ENCODE results near the gene CLDN6.
A peak's percentile ranks its signal among the peaks of the same experiment; 100 is the strongest.

- TF ChIP-seq HNF4G (IDR thresholded peaks at IDR 0.05; ENCODE audit: borderline replicate concordance, low read depth, low read length) (peak; percentile 21; the same call in 1 of the 2 replicates), HNF4G (CRISPR knock-in tag; IDR thresholded peaks at IDR 0.05; ENCODE audit: borderline replicate concordance, low read depth) (peak; percentile 22; the same call in 1 of the 2 replicates), NFYB (CRISPR knock-in tag; IDR thresholded peaks at IDR 0.05) (peak; percentile 51; the same call in 1 of the 2 replicates), ZBTB34 (CRISPR knock-in tag; IDR thresholded peaks at IDR 0.05) (no peak), YY1 (IDR thresholded peaks at IDR 0.05; ENCODE audit: insufficient read depth, insufficient replicate concordance, low read depth, low read length) (peak; percentile 59), SAP130 (CRISPR knock-in tag; IDR thresholded peaks at IDR 0.05; ENCODE audit: low read depth) (peak; percentile 68), ZNF891 (CRISPR knock-in tag; IDR thresholded peaks at IDR 0.05) (no peak; the same call in 1 of the 2 replicates)
- TF ChIP-seq, protein P1, sequence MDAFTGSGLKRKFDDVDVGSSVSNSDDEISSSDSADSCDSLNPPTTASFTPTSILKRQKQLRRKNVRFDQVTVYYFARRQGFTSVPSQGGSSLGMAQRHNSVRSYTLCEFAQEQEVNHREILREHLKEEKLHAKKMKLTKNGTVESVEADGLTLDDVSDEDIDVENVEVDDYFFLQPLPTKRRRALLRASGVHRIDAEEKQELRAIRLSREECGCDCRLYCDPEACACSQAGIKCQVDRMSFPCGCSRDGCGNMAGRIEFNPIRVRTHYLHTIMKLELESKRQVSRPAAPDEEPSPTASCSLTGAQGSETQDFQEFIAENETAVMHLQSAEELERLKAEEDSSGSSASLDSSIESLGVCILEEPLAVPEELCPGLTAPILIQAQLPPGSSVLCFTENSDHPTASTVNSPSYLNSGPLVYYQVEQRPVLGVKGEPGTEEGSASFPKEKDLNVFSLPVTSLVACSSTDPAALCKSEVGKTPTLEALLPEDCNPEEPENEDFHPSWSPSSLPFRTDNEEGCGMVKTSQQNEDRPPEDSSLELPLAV (CRISPR knock-in tag; conservative IDR thresholded peaks at IDR 0.05; ENCODE audit: low read depth): no peak
- TF ChIP-seq, protein P2, sequence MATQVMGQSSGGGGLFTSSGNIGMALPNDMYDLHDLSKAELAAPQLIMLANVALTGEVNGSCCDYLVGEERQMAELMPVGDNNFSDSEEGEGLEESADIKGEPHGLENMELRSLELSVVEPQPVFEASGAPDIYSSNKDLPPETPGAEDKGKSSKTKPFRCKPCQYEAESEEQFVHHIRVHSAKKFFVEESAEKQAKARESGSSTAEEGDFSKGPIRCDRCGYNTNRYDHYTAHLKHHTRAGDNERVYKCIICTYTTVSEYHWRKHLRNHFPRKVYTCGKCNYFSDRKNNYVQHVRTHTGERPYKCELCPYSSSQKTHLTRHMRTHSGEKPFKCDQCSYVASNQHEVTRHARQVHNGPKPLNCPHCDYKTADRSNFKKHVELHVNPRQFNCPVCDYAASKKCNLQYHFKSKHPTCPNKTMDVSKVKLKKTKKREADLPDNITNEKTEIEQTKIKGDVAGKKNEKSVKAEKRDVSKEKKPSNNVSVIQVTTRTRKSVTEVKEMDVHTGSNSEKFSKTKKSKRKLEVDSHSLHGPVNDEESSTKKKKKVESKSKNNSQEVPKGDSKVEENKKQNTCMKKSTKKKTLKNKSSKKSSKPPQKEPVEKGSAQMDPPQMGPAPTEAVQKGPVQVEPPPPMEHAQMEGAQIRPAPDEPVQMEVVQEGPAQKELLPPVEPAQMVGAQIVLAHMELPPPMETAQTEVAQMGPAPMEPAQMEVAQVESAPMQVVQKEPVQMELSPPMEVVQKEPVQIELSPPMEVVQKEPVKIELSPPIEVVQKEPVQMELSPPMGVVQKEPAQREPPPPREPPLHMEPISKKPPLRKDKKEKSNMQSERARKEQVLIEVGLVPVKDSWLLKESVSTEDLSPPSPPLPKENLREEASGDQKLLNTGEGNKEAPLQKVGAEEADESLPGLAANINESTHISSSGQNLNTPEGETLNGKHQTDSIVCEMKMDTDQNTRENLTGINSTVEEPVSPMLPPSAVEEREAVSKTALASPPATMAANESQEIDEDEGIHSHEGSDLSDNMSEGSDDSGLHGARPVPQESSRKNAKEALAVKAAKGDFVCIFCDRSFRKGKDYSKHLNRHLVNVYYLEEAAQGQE (IDR thresholded peaks at IDR 0.05; ENCODE audit: borderline replicate concordance in 1 of 2, low read depth in 1 of 2, low read length in 2 of 2): no peak
Measured at GRCh38 chr16:2981177-2981898, 36.6 kb downstream of the CLDN6 start.
